Suprapubic skin (tissue), 4 donors: ENCODE results near the gene AGBL1. TPM values are rescaled to one million over a fixed set of nuclear protein-coding genes. Genes with fewer than 3 reads are reported as not detected.

Experiments
- DNase-seq, 2 donors: peaks; one replicate each; pipeline ENCODE4 v3.0.0-alpha.2; 2019; ENCODE audit warnings: low spot score in 2 of 2
- H3K27ac ChIP-seq: fragments of 200-600 bp; sonication (generic); one replicate; pipeline ENCODE4 v1.5.1; 2019
- H3K27me3 ChIP-seq: fragments of 200-600 bp; sonication (generic); one replicate; pipeline ENCODE4 v1.5.1; 2019
- H3K36me3 ChIP-seq: fragments of 200-600 bp; sonication (generic); one replicate; pipeline ENCODE4 v1.5.1; 2019
- H3K4me1 ChIP-seq: fragments of 200-600 bp; sonication (generic); one replicate; pipeline ENCODE4 v1.5.1; 2019
- H3K4me3 ChIP-seq: fragments of 200-600 bp; sonication (generic); one replicate; pipeline ENCODE4 v1.5.1; 2019; ENCODE audit warnings: mild to moderate bottlenecking
- H3K9me3 ChIP-seq: fragments of 200-600 bp; sonication (generic); one replicate; pipeline ENCODE4 v1.5.1; 2019
- EP300 ChIP-seq: sonication (generic); formaldehyde crosslinking; IDR thresholded peaks from one replicate; pipeline ENCODE4 v1.6.1; 2017; ENCODE audit warnings: antibody characterized with exemption
- POLR2A ChIP-seq, 2 donors: fragments of 450-650 bp; IDR thresholded peaks; one replicate each; pipeline ENCODE4 v1.6.1; 2017; ENCODE audit warnings: antibody characterized with exemption in 2 of 2, mild to moderate bottlenecking in 2 of 2, moderate library complexity in 2 of 2
- POLR2AphosphoS5 ChIP-seq, 3 donors: sonication (generic); formaldehyde crosslinking; IDR thresholded peaks; one replicate each; pipeline ENCODE4 v1.6.1; 2017; ENCODE audit warnings: antibody characterized with exemption in 3 of 3
- WGBS: methylation state at CpG from one replicate; pipeline ENCODE4 v1.1.5; 2018; 5-methylcytosine and 5-hydroxymethylcytosine counted together
- total RNA-seq, 4 donors: library from RNA; depleted of rRNA; stranded (reverse); fragments of >200 nt; gene quantifications; one replicate each; pipeline ENCODE4 v1.1.0, GENCODE V29; 2016
- TF ChIP-seq, protein P1 (sequence below), 2 donors: fragments of 200-600 bp in 1 of 2; fragments of 450-650 bp in 1 of 2; sonication (generic) in 1 of 2; IDR thresholded peaks; one replicate each; pipeline ENCODE4 v1.5.1; 2016 to 2019; ENCODE audit warnings: antibody characterized with exemption in 2 of 2, mild to moderate bottlenecking in 1 of 2, moderate library complexity in 1 of 2

AGBL1 gene
- total RNA-seq, 4 donors from 2014 or later = 0.23 to 0.56 TPM; not detected in 2

DNA sequence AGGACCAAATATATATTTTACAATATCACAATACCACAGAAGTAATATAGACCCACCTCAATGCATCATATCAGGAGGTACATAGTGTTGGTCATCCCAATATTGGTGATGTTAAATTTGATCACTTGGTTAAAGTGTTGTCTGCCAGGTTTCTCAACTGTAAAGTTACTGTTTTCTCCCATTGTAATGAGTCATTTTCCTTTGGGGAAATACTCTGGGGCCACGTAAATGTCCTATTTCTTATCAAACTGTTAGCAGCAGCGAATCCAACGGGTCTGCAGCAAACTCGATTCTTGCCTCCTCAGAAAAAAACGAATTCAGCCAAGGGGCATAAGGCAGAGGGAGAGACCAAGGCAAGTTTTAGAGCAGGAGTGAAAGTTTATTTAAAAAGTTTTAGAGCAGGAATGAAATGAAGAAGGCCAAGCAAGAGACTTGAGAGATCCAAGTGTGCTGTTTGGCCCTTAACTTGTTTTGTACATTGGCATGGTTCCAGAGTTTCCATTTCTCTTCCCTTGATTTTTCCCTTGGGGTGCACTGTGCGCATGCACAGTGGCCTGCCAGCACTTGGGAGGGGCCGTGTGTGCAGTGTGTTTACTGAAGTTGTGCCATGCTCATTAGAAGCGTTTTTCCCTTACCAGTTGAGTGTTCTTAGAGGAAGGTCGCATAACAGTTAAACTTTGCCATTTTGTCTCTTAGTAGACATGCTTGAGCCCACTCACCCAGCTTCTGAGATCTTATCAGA lies 512.5 kb downstream of the AGBL1 start:
- DNase-seq = no peak
- H3K4me3 ChIP-seq = no peak overlapping the region
- no peaks in the 10 kb centered on the region for H3K27me3 ChIP-seq
- peaks cover 4% of the 10 kb centered on the region for H3K4me1 ChIP-seq
- no peaks in the 10 kb centered on the region for H3K9me3 ChIP-seq
- TF ChIP-seq EP300 = no peak
- H3K36me3 ChIP-seq = no peaks in the 10 kb centered on the region
- H3K27ac ChIP-seq = no peak overlapping the region
- 41% methylated on average over 9 of the region's 9 CpGs for WGBS

DNA sequence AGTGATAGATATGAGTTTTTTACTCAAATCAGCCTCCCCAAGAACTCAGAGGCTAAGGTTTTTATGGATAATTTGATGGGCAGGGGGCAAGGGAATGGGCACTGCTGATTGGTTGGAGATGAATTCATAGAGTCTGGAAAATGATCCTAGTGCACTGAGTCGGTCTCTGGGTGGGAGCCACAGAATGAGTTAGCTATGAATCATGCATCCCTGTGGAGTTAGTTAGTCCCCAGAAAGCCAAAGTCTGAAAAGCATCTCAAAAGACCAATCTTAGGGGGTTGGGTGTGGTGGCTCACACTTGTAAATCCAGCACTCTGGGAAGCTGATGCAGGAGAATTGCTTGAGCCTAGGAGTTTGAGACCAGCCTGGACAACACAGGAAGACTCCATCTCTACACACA lies 516.1 kb downstream of the AGBL1 start:
- no peaks in the 10 kb centered on the region for H3K9me3 ChIP-seq
- no peak for TF ChIP-seq EP300
- TF ChIP-seq POLR2AphosphoS5 (IDR thresholded peaks at IDR 0.05) = no peak
- no peak for TF ChIP-seq POLR2A (IDR thresholded peaks at IDR 0.05)
- TF ChIP-seq, protein P1, sequence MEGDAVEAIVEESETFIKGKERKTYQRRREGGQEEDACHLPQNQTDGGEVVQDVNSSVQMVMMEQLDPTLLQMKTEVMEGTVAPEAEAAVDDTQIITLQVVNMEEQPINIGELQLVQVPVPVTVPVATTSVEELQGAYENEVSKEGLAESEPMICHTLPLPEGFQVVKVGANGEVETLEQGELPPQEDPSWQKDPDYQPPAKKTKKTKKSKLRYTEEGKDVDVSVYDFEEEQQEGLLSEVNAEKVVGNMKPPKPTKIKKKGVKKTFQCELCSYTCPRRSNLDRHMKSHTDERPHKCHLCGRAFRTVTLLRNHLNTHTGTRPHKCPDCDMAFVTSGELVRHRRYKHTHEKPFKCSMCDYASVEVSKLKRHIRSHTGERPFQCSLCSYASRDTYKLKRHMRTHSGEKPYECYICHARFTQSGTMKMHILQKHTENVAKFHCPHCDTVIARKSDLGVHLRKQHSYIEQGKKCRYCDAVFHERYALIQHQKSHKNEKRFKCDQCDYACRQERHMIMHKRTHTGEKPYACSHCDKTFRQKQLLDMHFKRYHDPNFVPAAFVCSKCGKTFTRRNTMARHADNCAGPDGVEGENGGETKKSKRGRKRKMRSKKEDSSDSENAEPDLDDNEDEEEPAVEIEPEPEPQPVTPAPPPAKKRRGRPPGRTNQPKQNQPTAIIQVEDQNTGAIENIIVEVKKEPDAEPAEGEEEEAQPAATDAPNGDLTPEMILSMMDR (IDR thresholded peaks at IDR 0.05) = no peak
- no peaks in the 10 kb centered on the region for H3K36me3 ChIP-seq
- WGBS = 55% methylated on average over 1 of the region's 1 CpG
- peaks cover 4% of the 10 kb centered on the region for H3K4me1 ChIP-seq
- no peak overlapping the region for H3K27ac ChIP-seq
- H3K4me3 ChIP-seq = no peak overlapping the region
- peaks cover 2% of the 10 kb centered on the region for H3K27me3 ChIP-seq
- no peak for DNase-seq

DNA sequence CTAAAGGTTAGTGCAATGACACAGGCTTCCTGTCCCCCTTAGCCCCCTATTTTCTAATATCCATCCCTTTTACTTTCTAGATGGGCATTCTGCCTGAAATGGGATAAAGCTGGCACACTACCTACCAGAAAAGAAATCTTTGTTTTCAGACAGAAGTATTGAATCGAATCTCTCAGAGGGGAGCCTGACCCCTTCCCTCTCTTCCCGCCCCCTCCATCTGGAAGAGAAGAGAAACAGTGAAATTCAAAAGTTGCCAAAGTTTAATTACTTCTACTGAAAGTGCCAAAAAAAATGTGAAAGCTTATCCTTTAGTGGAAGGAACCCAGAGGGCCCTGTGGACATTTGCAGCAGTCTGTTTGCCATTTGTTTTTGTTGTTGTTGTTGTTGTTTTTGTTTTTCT lies 523.8 kb downstream of the AGBL1 start:
- no peak for DNase-seq
- H3K9me3 ChIP-seq = no peaks in the 10 kb centered on the region
- no peaks in the 10 kb centered on the region for H3K4me1 ChIP-seq
- H3K27me3 ChIP-seq = peaks cover 2% of the 10 kb centered on the region
- TF ChIP-seq, protein P1 (IDR thresholded peaks at IDR 0.05) = no peak
- no peak for TF ChIP-seq POLR2A (IDR thresholded peaks at IDR 0.05)
- TF ChIP-seq POLR2AphosphoS5 (IDR thresholded peaks at IDR 0.05) = no peak
- H3K4me3 ChIP-seq = no peak overlapping the region
- no peak overlapping the region for H3K27ac ChIP-seq
- no peaks in the 10 kb centered on the region for H3K36me3 ChIP-seq
- 62% methylated on average over 2 of the region's 2 CpGs for WGBS

DNA sequence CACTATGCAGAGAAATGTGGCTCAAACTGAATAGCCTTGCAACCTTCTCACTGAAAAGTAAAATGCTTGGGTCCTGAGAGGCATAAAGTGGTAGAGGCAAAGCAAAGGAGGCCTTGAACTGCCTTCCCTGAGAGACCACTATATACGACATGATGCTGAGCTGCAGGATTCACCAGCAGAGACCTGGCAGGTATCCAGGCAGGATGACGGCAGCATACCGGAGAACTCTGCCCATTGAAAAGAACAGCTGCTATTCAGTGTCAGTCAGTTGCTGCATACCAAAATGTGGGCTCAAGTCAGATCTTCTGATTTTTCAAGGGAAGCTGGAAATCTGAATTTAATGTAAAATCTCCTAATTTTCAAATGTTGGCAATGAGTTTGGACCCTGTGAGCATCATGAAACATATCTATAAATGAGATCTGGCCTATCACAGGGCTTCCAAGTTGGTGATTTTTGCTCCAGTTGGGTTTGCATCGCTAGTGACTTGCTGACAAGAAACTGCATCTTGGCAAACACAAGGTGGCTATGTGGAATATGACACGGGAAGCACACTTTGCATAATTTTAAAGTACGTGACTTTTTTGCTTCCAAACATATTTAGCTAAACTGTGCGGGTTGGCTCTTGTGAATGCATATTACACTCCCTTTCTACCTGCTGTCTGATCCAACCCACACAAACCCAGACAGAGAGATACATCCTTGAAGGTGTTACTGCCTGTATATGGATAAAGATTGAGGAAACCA lies 529.0 kb downstream of the AGBL1 start:
- H3K36me3 ChIP-seq = no peaks in the 10 kb centered on the region
- H3K4me3 ChIP-seq = no peak overlapping the region
- no peaks in the 10 kb centered on the region for H3K4me1 ChIP-seq
- DNase-seq = no peak
- WGBS = 56% methylated on average over 7 of the region's 7 CpGs
- no peak overlapping the region for H3K27ac ChIP-seq
- no peak for TF ChIP-seq POLR2A (IDR thresholded peaks at IDR 0.05)
- H3K27me3 ChIP-seq = no peaks in the 10 kb centered on the region
- H3K9me3 ChIP-seq = no peaks in the 10 kb centered on the region

DNA sequence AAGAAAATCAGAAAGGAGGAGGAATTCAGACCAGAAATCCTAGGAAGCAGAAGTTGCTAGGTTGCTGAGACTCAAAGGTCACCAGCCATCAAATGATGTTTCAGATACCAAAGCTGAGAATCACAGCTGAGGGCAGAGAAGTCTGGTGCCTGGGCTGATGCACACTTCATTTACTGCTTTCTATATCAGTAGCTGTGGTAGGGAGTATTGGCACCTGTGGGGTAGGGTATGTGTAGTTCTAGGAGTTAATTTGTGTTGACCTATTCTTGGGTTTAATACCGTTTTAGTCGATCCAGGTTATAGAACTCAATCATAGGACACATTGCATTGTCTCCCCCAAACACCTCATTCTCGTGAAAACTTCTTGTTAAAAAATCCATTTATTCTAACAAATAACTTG lies 529.6 kb downstream of the AGBL1 start:
- H3K27me3 ChIP-seq = no peaks in the 10 kb centered on the region
- WGBS = 89% methylated on average over 3 of the region's 3 CpGs
- no peaks in the 10 kb centered on the region for H3K36me3 ChIP-seq
- DNase-seq = no peak
- H3K9me3 ChIP-seq = no peaks in the 10 kb centered on the region
- no peak overlapping the region for H3K27ac ChIP-seq
- TF ChIP-seq POLR2AphosphoS5 (IDR thresholded peaks at IDR 0.05) = no peak
- TF ChIP-seq, protein P1 (IDR thresholded peaks at IDR 0.05) = no peak
- no peak for TF ChIP-seq EP300
- TF ChIP-seq POLR2A (IDR thresholded peaks at IDR 0.05) = no peak
- H3K4me1 ChIP-seq = no peaks in the 10 kb centered on the region
- no peak overlapping the region for H3K4me3 ChIP-seq

DNA sequence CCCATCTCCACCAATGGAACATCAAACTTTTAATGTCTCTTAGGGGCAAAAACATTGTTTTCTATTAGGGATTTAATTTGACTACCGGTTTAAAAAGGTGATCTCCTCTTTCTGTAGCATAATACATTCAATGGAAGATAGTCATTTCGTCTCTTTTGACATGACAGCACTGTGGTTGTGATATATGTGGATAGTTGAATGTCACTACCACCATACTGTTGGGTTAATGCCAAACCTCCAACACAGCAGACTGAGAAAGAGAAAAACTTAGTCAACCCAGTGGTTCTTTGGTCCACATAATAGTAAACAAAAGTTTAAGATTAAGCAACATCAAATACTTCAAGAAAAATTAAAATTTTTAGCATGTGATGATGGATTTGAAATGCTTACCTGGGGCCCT lies 530.4 kb downstream of the AGBL1 start:
- Histone ChIP-seq H3K4me3 (no peak overlapping the region), H3K9me3 (no peaks in the 10 kb centered on the region), H3K36me3 (no peaks in the 10 kb centered on the region), H3K27me3 (no peaks in the 10 kb centered on the region), H3K4me1 (no peaks in the 10 kb centered on the region), H3K27ac (no peak overlapping the region)
- no peak for TF ChIP-seq POLR2AphosphoS5 (IDR thresholded peaks at IDR 0.05)
- TF ChIP-seq EP300 = no peak
- no peak for TF ChIP-seq POLR2A (IDR thresholded peaks at IDR 0.05)
- TF ChIP-seq, protein P1 (IDR thresholded peaks at IDR 0.05) = no peak
- no peak for DNase-seq
- WGBS = 75% methylated on average over 2 of the region's 2 CpGs
